GM23338 (cell line): ENCODE results near the gene GRID1. TPM values are rescaled to one million over a fixed set of nuclear protein-coding genes. Genes with fewer than 3 reads are reported as not detected.

Source experiments
- ATAC-seq: fragments of 200-7000 bp; cut with Tn5 transposase; 3 replicates; pipeline ENCODE4 v1.9.1; 2020
- DNase-seq: peaks from one replicate; pipeline ENCODE4 v3.0.0-alpha.2; 2015; ENCODE audit warnings: low spot score
- H2AFZ ChIP-seq: fragments of 200-600 bp; sonication (generic); 2 replicates; pipeline ENCODE4 v1.8.0; 2016; ENCODE audit warnings: antibody characterized with exemption, mild to moderate bottlenecking, moderate library complexity
- H3F3A ChIP-seq: fragments of 200-600 bp; sonication (generic); replicated peaks from 2 replicates; pipeline ENCODE4 v1.8.0; 2017; ENCODE audit warnings: antibody characterized with exemption, mixed run types, low read depth
- H3K27ac ChIP-seq: fragments of 200-600 bp; sonication (generic); 2 replicates; pipeline ENCODE4 v1.6.1; 2016; ENCODE audit warnings: low read depth
- H3K27me3 ChIP-seq: fragments of 200-600 bp; sonication (generic); 2 replicates; pipeline ENCODE4 v1.8.0; 2016; ENCODE audit warnings: mild to moderate bottlenecking, mixed run types, moderate library complexity; ENCODE audit not compliant: insufficient read depth
- H3K36me3 ChIP-seq: fragments of 200-600 bp; sonication (generic); 2 replicates; pipeline ENCODE4 v1.8.0; 2016; ENCODE audit warnings: mild to moderate bottlenecking; ENCODE audit not compliant: insufficient read depth
- H3K4me1 ChIP-seq: fragments of 200-600 bp; sonication (generic); 2 replicates; pipeline ENCODE4 v1.8.0; 2016; ENCODE audit warnings: mild to moderate bottlenecking, moderate library complexity; ENCODE audit not compliant: insufficient read depth
- H3K4me2 ChIP-seq: fragments of 200-600 bp; sonication (generic); 2 replicates; pipeline ENCODE4 v1.7.1; 2017; ENCODE audit warnings: mixed run types
- H3K4me3 ChIP-seq: fragments of 200-600 bp; sonication (generic); 2 replicates; pipeline ENCODE4 v1.6.1; 2016; ENCODE audit warnings: mixed run types
- H3K79me2 ChIP-seq: fragments of 200-600 bp; sonication (generic); replicated peaks from 2 replicates; pipeline ENCODE4 v1.8.0; 2017; ENCODE audit warnings: mild to moderate bottlenecking; ENCODE audit not compliant: insufficient read depth
- H3K9me2 ChIP-seq: fragments of 200-600 bp; sonication (generic); 2 replicates; pipeline ENCODE4 v1.8.0; 2017; ENCODE audit not compliant: insufficient read depth
- H4K20me1 ChIP-seq: fragments of 200-600 bp; sonication (generic); replicated peaks from 2 replicates; pipeline ENCODE4 v1.8.0; 2017; ENCODE audit warnings: mild to moderate bottlenecking; ENCODE audit not compliant: insufficient read depth
- H3K27ac Mint-ChIP-seq: 2 replicates; pipeline ENCODE4 v1.8.0; 2020; ENCODE audit warnings: inconsistent platforms, mild to moderate bottlenecking, moderate library complexity, mixed read lengths
- H3K27me3 Mint-ChIP-seq: 3 replicates; pipeline ENCODE4 v1.8.0; 2022; ENCODE audit warnings: low read depth, mild to moderate bottlenecking, moderate library complexity, mixed read lengths, inconsistent platforms; ENCODE audit not compliant: insufficient read depth, poor library complexity
- H3K36me3 Mint-ChIP-seq: 3 replicates; pipeline ENCODE4 v1.8.0; 2021; ENCODE audit warnings: low read depth, mild to moderate bottlenecking, inconsistent platforms, moderate library complexity, mixed read lengths
- H3K4me1 Mint-ChIP-seq: 3 replicates; pipeline ENCODE4 v1.8.0; 2020; ENCODE audit warnings: mild to moderate bottlenecking, inconsistent platforms, mixed read lengths
- H3K4me3 Mint-ChIP-seq: 3 replicates; pipeline ENCODE4 v1.8.0; 2021; ENCODE audit warnings: moderate library complexity, mild to moderate bottlenecking, inconsistent platforms, mixed read lengths
- H3K9me3 Mint-ChIP-seq: 3 replicates; pipeline ENCODE4 v1.8.0; 2020; ENCODE audit warnings: moderate library complexity, mild to moderate bottlenecking, inconsistent platforms, mixed read lengths
- ETS1 ChIP-seq: IDR thresholded peaks from 2 replicates; pipeline ENCODE4 v1.6.1; 2016; ENCODE audit warnings: antibody characterized with exemption
- JUNB ChIP-seq: IDR thresholded peaks from one replicate; pipeline ENCODE4 v1.6.1; 2016; ENCODE audit warnings: antibody characterized with exemption; ENCODE audit not compliant: unreplicated experiment
- NANOG ChIP-seq: IDR thresholded peaks from 2 replicates; pipeline ENCODE4 v1.6.1; 2016; ENCODE audit warnings: antibody characterized with exemption, borderline replicate concordance
- POLR2AphosphoS5 ChIP-seq: IDR thresholded peaks from 2 replicates; pipeline ENCODE4 v1.6.1; 2016; ENCODE audit warnings: antibody characterized with exemption, low read depth
- polyA plus RNA-seq: library from polyadenylated mRNA; unstranded; fragments of >200 nt; fragmentation: Nextera tagmentation; extraction: Ambion mirVana; gene quantifications from 2 replicates; pipeline ENCODE4 v1.2.1, GENCODE V29; 2016
- total RNA-seq: library from RNA; depleted of rRNA; stranded (reverse); fragments of >200 nt; shearing (Covaris generic); gene quantifications from 2 replicates; pipeline ENCODE4 v1.2.3, GENCODE V29; 2014
- TF ChIP-seq, protein P1 (sequence below): IDR thresholded peaks from one replicate; pipeline ENCODE4 v1.6.1; 2018; ENCODE audit warnings: antibody characterized with exemption; ENCODE audit not compliant: unreplicated experiment
- TF ChIP-seq, protein P2 (sequence below), 2 experiments: fragments of 200-600 bp in 1 of 2; sonication (generic) in 1 of 2; conservative IDR thresholded peaks; 2 replicates each; pipeline versions ENCODE4 v1.5.1 to v1.6.1; 2016 to 2017; ENCODE audit warnings: antibody characterized with exemption in 2 of 2, low read depth in 2 of 2, mild to moderate bottlenecking in 2 of 2, moderate library complexity in 1 of 2
- TF ChIP-seq, protein P3 (sequence below): fragments of 250-450 bp; sonication (Bioruptor Pico); IDR thresholded peaks from 2 replicates; pipeline ENCODE4 v1.5.0; 2020; ENCODE audit warnings: mild to moderate bottlenecking, moderate library complexity

GRID1 gene
- total and polyA plus RNA-seq, 2 experiments from 2014 or later = 0.14 to 0.15 TPM

- TF ChIP-seq, protein P1, sequence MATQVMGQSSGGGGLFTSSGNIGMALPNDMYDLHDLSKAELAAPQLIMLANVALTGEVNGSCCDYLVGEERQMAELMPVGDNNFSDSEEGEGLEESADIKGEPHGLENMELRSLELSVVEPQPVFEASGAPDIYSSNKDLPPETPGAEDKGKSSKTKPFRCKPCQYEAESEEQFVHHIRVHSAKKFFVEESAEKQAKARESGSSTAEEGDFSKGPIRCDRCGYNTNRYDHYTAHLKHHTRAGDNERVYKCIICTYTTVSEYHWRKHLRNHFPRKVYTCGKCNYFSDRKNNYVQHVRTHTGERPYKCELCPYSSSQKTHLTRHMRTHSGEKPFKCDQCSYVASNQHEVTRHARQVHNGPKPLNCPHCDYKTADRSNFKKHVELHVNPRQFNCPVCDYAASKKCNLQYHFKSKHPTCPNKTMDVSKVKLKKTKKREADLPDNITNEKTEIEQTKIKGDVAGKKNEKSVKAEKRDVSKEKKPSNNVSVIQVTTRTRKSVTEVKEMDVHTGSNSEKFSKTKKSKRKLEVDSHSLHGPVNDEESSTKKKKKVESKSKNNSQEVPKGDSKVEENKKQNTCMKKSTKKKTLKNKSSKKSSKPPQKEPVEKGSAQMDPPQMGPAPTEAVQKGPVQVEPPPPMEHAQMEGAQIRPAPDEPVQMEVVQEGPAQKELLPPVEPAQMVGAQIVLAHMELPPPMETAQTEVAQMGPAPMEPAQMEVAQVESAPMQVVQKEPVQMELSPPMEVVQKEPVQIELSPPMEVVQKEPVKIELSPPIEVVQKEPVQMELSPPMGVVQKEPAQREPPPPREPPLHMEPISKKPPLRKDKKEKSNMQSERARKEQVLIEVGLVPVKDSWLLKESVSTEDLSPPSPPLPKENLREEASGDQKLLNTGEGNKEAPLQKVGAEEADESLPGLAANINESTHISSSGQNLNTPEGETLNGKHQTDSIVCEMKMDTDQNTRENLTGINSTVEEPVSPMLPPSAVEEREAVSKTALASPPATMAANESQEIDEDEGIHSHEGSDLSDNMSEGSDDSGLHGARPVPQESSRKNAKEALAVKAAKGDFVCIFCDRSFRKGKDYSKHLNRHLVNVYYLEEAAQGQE = no peak
- TF ChIP-seq, protein P2, sequence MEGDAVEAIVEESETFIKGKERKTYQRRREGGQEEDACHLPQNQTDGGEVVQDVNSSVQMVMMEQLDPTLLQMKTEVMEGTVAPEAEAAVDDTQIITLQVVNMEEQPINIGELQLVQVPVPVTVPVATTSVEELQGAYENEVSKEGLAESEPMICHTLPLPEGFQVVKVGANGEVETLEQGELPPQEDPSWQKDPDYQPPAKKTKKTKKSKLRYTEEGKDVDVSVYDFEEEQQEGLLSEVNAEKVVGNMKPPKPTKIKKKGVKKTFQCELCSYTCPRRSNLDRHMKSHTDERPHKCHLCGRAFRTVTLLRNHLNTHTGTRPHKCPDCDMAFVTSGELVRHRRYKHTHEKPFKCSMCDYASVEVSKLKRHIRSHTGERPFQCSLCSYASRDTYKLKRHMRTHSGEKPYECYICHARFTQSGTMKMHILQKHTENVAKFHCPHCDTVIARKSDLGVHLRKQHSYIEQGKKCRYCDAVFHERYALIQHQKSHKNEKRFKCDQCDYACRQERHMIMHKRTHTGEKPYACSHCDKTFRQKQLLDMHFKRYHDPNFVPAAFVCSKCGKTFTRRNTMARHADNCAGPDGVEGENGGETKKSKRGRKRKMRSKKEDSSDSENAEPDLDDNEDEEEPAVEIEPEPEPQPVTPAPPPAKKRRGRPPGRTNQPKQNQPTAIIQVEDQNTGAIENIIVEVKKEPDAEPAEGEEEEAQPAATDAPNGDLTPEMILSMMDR (conservative IDR thresholded peaks at IDR 0.05; ENCODE audit: low read depth in 2 of 2) = no peak
- TF ChIP-seq POLR2AphosphoS5 (no peak), ETS1 (no peak)
Observed at GRCh38 chr10:86231796-86232560, 134.6 kb downstream of the GRID1 start (continued).

DNA sequence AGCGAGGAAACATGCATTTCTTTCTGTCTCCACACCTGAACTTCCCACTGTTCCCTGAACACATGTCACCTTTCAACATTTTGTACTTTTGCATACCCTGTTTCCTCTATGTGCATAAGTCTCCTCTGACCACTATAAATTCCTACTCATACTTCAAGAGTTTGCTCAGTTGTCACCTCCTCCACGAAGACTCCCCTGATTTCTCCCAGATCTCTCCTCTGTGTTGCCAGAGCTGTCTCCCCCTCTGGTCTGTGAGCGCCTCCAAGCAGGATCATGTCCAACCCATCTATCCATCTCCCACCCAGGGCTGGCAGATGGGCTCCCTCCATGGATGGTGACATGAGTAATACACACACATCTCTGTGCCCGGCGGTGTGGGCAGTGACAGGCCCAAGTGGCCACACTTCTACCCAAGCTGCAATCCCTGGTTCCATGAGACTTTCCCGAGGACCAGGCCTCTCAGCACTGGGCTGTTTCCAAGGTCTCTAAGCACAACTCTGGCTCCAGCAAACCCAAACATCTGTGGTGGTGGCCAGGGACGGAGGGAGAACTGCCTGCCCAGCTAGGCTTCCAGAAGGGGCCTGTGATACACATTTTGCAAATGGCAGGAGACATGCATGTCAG, 135.9 kb downstream of the GRID1 start:
- Mint-ChIP-seq H3K9me3 (no peaks in the 10 kb centered on the region), H3K4me1 (peaks cover 35% of the 10 kb centered on the region), H3K4me3 (no peak overlapping the region), H3K27ac (0 out of 2 replicates have a peak overlapping the region, but pooled peaks have one; percentile 24), H3K27me3 (peaks cover 11% of the 10 kb centered on the region), H3K36me3 (no peaks in the 10 kb centered on the region; the same call in 2 of the 3 replicates)
- no peaks in the 10 kb centered on the region for H3K36me3 ChIP-seq
- peaks cover 31% of the 10 kb centered on the region for H3K4me1 ChIP-seq
- no peak overlapping the region for H3K4me2 ChIP-seq
- no peaks in the 10 kb centered on the region for H3K27me3 ChIP-seq
- no peaks in the 10 kb centered on the region for H3F3A ChIP-seq
- H2AFZ ChIP-seq = no peak overlapping the region
- no peak overlapping the region for H3K27ac ChIP-seq
- no peak overlapping the region for H3K4me3 ChIP-seq
- no peaks in the 10 kb centered on the region for H3K79me2 ChIP-seq
- no peaks in the 10 kb centered on the region for H4K20me1 ChIP-seq
- ATAC-seq = no peak
- TF ChIP-seq POLR2AphosphoS5 (no peak), NANOG (no peak), JUNB (no peak)
- TF ChIP-seq, protein P3, sequence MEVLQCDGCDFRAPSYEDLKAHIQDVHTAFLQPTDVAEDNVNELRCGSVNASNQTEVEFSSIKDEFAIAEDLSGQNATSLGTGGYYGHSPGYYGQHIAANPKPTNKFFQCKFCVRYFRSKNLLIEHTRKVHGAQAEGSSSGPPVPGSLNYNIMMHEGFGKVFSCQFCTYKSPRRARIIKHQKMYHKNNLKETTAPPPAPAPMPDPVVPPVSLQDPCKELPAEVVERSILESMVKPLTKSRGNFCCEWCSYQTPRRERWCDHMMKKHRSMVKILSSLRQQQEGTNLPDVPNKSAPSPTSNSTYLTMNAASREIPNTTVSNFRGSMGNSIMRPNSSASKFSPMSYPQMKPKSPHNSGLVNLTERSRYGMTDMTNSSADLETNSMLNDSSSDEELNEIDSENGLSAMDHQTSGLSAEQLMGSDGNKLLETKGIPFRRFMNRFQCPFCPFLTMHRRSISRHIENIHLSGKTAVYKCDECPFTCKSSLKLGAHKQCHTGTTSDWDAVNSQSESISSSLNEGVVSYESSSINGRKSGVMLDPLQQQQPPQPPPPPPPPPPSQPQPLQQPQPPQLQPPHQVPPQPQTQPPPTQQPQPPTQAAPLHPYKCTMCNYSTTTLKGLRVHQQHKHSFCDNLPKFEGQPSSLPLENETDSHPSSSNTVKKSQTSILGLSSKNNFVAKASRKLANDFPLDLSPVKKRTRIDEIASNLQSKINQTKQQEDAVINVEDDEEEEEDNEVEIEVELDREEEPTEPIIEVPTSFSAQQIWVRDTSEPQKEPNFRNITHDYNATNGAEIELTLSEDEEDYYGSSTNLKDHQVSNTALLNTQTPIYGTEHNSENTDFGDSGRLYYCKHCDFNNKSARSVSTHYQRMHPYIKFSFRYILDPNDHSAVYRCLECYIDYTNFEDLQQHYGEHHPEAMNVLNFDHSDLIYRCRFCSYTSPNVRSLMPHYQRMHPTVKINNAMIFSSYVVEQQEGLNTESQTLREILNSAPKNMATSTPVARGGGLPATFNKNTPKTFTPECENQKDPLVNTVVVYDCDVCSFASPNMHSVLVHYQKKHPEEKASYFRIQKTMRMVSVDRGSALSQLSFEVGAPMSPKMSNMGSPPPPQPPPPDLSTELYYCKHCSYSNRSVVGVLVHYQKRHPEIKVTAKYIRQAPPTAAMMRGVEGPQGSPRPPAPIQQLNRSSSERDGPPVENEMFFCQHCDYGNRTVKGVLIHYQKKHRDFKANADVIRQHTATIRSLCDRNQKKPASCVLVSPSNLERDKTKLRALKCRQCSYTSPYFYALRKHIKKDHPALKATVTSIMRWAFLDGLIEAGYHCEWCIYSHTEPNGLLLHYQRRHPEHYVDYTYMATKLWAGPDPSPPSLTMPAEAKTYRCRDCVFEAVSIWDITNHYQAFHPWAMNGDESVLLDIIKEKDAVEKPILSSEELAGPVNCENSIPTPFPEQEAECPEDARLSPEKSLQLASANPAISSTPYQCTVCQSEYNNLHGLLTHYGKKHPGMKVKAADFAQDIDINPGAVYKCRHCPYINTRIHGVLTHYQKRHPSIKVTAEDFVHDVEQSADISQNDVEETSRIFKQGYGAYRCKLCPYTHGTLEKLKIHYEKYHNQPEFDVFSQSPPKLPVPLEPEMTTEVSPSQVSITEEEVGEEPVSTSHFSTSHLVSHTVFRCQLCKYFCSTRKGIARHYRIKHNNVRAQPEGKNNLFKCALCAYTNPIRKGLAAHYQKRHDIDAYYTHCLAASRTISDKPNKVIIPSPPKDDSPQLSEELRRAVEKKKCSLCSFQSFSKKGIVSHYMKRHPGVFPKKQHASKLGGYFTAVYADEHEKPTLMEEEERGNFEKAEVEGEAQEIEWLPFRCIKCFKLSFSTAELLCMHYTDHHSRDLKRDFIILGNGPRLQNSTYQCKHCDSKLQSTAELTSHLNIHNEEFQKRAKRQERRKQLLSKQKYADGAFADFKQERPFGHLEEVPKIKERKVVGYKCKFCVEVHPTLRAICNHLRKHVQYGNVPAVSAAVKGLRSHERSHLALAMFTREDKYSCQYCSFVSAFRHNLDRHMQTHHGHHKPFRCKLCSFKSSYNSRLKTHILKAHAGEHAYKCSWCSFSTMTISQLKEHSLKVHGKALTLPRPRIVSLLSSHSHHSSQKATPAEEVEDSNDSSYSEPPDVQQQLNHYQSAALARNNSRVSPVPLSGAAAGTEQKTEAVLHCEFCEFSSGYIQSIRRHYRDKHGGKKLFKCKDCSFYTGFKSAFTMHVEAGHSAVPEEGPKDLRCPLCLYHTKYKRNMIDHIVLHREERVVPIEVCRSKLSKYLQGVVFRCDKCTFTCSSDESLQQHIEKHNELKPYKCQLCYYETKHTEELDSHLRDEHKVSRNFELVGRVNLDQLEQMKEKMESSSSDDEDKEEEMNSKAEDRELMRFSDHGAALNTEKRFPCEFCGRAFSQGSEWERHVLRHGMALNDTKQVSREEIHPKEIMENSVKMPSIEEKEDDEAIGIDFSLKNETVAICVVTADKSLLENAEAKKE (CRISPR knock-in tag) = no peak
- no peaks in the 10 kb centered on the region for H3K9me2 ChIP-seq
- no peak for DNase-seq
